Measurements from ENCODE around the gene HMSD. TPM values are rescaled to one million over a fixed set of nuclear protein-coding genes. Genes with fewer than 3 reads are reported as not detected.

Gene HMSD
- total and polyA plus RNA-seq, 2 experiments from 2014 or later: 0.10 TPM; not detected in 1

- DNase-seq (ENCODE audit: low spot score): no peak
- H3K4me2 ChIP-seq: no peak overlapping the region
- H3K4me1 ChIP-seq (ENCODE audit: insufficient read depth): no peaks in the 10 kb centered on the region
- H3K79me2 ChIP-seq: no peaks in the 10 kb centered on the region
- H3K9me3 ChIP-seq (ENCODE audit: low read depth): no peaks in the 10 kb centered on the region
- WGBS (ENCODE audit: low lambda C conversion rate, missing lambda C conversion rate): 90% methylated on average over 4 of the region's 4 CpGs
- no peaks in the 10 kb centered on the region for H3K9me2 ChIP-seq (replicated peaks; ENCODE audit: insufficient read depth)
- H4K20me1 ChIP-seq (ENCODE audit: insufficient read depth, poor library complexity, severe bottlenecking): no peaks in the 10 kb centered on the region
- H2AFZ ChIP-seq: no peak overlapping the region
- H3K4me3 ChIP-seq: no peak overlapping the region
- no peaks in the 10 kb centered on the region for H3K36me3 ChIP-seq (replicated peaks; ENCODE audit: insufficient read depth, low read depth)
- H3K27me3 ChIP-seq: no peaks in the 10 kb centered on the region
- H3K27ac ChIP-seq: no peak overlapping the region
- no peak for TF ChIP-seq EZH2 (IDR thresholded peaks at IDR 0.05; ENCODE audit: borderline replicate concordance)
- no peak for TF ChIP-seq CTCF (IDR thresholded peaks at IDR 0.05; ENCODE audit: poor library complexity)
- TF ChIP-seq EZH2phosphoT487 (IDR thresholded peaks at IDR 0.05; ENCODE audit: low read depth, severe bottlenecking, unreplicated experiment): no peak
Measured at GRCh38 chr18:63951302-63951705, 2.2 kb downstream of the HMSD start.

DNA sequence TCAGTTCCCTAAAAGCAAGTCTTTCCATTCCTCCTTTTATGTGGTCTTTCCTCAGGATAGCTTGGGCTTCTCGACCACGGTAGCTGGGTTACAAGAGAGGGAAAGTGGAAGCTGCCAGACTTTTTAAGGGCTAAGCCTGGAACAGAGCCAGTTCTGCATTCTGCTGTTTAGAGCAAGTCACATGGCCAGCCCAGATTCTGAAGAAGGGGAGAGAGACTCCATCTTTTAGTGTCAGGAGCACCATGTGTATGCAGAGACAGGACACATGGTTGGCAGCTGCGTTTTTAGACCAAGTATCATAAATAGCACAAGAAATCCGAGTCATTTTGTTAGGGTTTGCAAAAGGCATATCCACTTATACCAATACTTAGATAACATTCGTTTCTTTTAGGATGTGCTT, 4.7 kb downstream of the HMSD start:
- 60% methylated on average over 5 of the region's 5 CpGs for WGBS (ENCODE audit: low lambda C conversion rate, missing lambda C conversion rate)
- no peak for TF ChIP-seq EZH2 (IDR thresholded peaks at IDR 0.05; ENCODE audit: borderline replicate concordance)
- TF ChIP-seq CTCF (IDR thresholded peaks at IDR 0.05; ENCODE audit: poor library complexity): no peak
- no peak for TF ChIP-seq EZH2phosphoT487 (IDR thresholded peaks at IDR 0.05; ENCODE audit: low read depth, severe bottlenecking, unreplicated experiment)
- H4K20me1 ChIP-seq (ENCODE audit: insufficient read depth, poor library complexity, severe bottlenecking): no peaks in the 10 kb centered on the region
- no peaks in the 10 kb centered on the region for H3K9me3 ChIP-seq (ENCODE audit: low read depth)
- no peak overlapping the region for H3K27ac ChIP-seq
- H3K9me2 ChIP-seq (replicated peaks; ENCODE audit: insufficient read depth): no peaks in the 10 kb centered on the region
- no peak overlapping the region for H3K4me3 ChIP-seq
- peaks cover 5% of the 10 kb centered on the region for H3K27me3 ChIP-seq
- no peak overlapping the region for H3K4me2 ChIP-seq
- H3K4me1 ChIP-seq (ENCODE audit: insufficient read depth): no peaks in the 10 kb centered on the region
- H3K36me3 ChIP-seq (replicated peaks; ENCODE audit: insufficient read depth, low read depth): no peaks in the 10 kb centered on the region
- no peak for DNase-seq (ENCODE audit: low spot score)
- H3K79me2 ChIP-seq: no peaks in the 10 kb centered on the region
- no peak overlapping the region for H2AFZ ChIP-seq

DNA sequence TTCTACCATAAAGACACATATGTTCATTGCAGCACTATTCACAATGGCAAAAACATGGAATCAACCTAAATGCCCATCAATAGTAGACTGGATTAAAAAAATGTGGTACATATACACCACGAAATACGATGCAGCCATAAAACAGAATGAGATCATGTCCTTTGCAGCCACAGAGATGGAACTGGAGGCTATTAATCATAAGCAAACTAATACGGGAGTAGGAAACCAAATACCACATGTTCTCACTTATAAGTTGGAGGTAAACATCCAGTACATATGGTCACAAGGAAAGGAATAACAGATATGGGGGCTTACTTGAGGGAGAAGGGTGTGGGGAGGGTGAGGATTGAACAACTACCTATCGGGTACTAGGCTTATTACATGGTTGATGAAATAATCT, 7.7 kb downstream of the HMSD start:
- Histone ChIP-seq H3K4me1 (ENCODE audit: insufficient read depth) (no peaks in the 10 kb centered on the region), H3K4me2 (no peak overlapping the region), H3K36me3 (replicated peaks; ENCODE audit: insufficient read depth, low read depth) (no peaks in the 10 kb centered on the region), H3K79me2 (no peaks in the 10 kb centered on the region), H3K27me3 (peaks cover 16% of the 10 kb centered on the region), H3K9me2 (replicated peaks; ENCODE audit: insufficient read depth) (no peaks in the 10 kb centered on the region), H3K27ac (no peak overlapping the region), H3K4me3 (no peak overlapping the region), H4K20me1 (ENCODE audit: insufficient read depth, poor library complexity, severe bottlenecking) (no peaks in the 10 kb centered on the region), H3K9me3 (ENCODE audit: low read depth) (no peaks in the 10 kb centered on the region), H2AFZ (no peak overlapping the region)
- WGBS (ENCODE audit: low lambda C conversion rate, missing lambda C conversion rate): 55% methylated on average over 4 of the region's 4 CpGs
- TF ChIP-seq CTCF (IDR thresholded peaks at IDR 0.05; ENCODE audit: poor library complexity) (no peak), EZH2phosphoT487 (IDR thresholded peaks at IDR 0.05; ENCODE audit: low read depth, severe bottlenecking, unreplicated experiment) (no peak), EZH2 (IDR thresholded peaks at IDR 0.05; ENCODE audit: borderline replicate concordance) (no peak)
- no peak for DNase-seq (ENCODE audit: low spot score)

- TF ChIP-seq EZH2phosphoT487 (IDR thresholded peaks at IDR 0.05; ENCODE audit: low read depth, severe bottlenecking, unreplicated experiment): no peak
- no peak for TF ChIP-seq CTCF (IDR thresholded peaks at IDR 0.05; ENCODE audit: poor library complexity)
- 91% methylated on average over 1 of the region's 1 CpG for WGBS (ENCODE audit: low lambda C conversion rate, missing lambda C conversion rate)
- no peak overlapping the region for H2AFZ ChIP-seq
Measured at GRCh38 chr18:63960891-63961290, 11.8 kb downstream of the HMSD start.

More at GRCh38 chr18:63960891-63961290, 11.8 kb downstream of the HMSD start:
- no peaks in the 10 kb centered on the region for H3K79me2 ChIP-seq
- peaks cover 16% of the 10 kb centered on the region for H3K27me3 ChIP-seq
- no peak overlapping the region for H3K27ac ChIP-seq
- no peak for DNase-seq (ENCODE audit: low spot score)
- no peak overlapping the region for H3K4me2 ChIP-seq
- no peaks in the 10 kb centered on the region for H3K9me3 ChIP-seq (ENCODE audit: low read depth)
- no peaks in the 10 kb centered on the region for H3K36me3 ChIP-seq (replicated peaks; ENCODE audit: insufficient read depth, low read depth)
- H4K20me1 ChIP-seq (ENCODE audit: insufficient read depth, poor library complexity, severe bottlenecking): no peaks in the 10 kb centered on the region
- H3K4me1 ChIP-seq (ENCODE audit: insufficient read depth): no peaks in the 10 kb centered on the region
- no peaks in the 10 kb centered on the region for H3K9me2 ChIP-seq (replicated peaks; ENCODE audit: insufficient read depth)
- no peak overlapping the region for H3K4me3 ChIP-seq

All from hepatocyte (in vitro differentiated cells).